K562 (cell line): Measurements from ENCODE around the gene SMG6. TPM values are rescaled to one million over a fixed set of nuclear protein-coding genes. Genes with fewer than 3 reads are reported as not detected.

Experiments used
- ATAC-seq: fragments of 200-7000 bp; cut with Tn5 transposase; 3 replicates; pipeline ENCODE4 v1.9.1; 2020; ENCODE audit warnings: moderate library complexity
- BruUV-seq: library from RNA; stranded (reverse); fragments of 400-500 nt; replicated peaks from 2 replicates; lab custom pipeline; 2021; lab: Mats Ljungman, UMichigan
- CTCF ChIA-PET: fragments of 300-600 bp; formaldehyde crosslinking; extraction: SDS; loops from one replicate; lab custom pipeline; 2021; ENCODE audit warnings: low intra/inter-chr PET ratio; lab: Yijun Ruan, JAX
- POLR2A ChIA-PET: fragments of 300-600, 350-650 bp; sonication (Branson Sonifier 250); formaldehyde crosslinking; extraction: SDS; loops from one replicate; lab custom pipeline; 2021; ENCODE audit warnings: antibody characterized with exemption, inconsistent platforms; lab: Yijun Ruan, JAX
- DNase-seq, 4 experiments: peaks; one replicate each; pipeline versions ENCODE4 v3.0.0 to v3.0.0-alpha.2; 2011 to 2018; ENCODE audit warnings: low spot score in 3 of 4, mixed read lengths in 3 of 4; ENCODE audit errors: extremely low read depth in 1 of 4
- FAIRE-seq: peaks from 2 replicates; lab custom pipeline; 2011; peaks lifted over from hg19 to GRCh38; lab: Jason Lieb, UNC
- H2AFZ ChIP-seq: 2 replicates; pipeline ENCODE4 v1.6.0; 2011; ENCODE audit warnings: low read depth, low read length, control low read depth, inconsistent platforms
- H3K27ac ChIP-seq: fragments of 200-600 bp; 3 replicates; pipeline ENCODE4 v1.8.0; 2011; ENCODE audit warnings: low read depth, mild to moderate bottlenecking, control low read depth, inconsistent platforms, low read length, moderate library complexity, mixed read lengths; ENCODE audit errors: extremely low read depth
- H3K27me3 ChIP-seq, 2 experiments: fragments of 300-600 bp in 1 of 2; 2 replicates in 1 of 2; 3 replicates in 1 of 2; pipeline versions ENCODE4 v1.6.0 to v1.8.0; 2011; ENCODE audit warnings: inconsistent platforms in 2 of 2, low read length in 2 of 2, mild to moderate bottlenecking in 1 of 2, mixed read lengths in 1 of 2, moderate library complexity in 1 of 2; ENCODE audit not compliant: control insufficient read depth in 2 of 2, insufficient read depth in 2 of 2
- H3K36me3 ChIP-seq: fragments of 300-600 bp; 3 replicates; pipeline ENCODE4 v1.8.0; 2011; ENCODE audit warnings: mild to moderate bottlenecking, low read length, inconsistent platforms; ENCODE audit not compliant: control insufficient read depth, insufficient read depth
- H3K4me1 ChIP-seq, 2 experiments: fragments of 200-600 bp in 1 of 2; replicated peaks in 1 of 2; 2 replicates in 1 of 2; 3 replicates in 1 of 2; pipeline versions ENCODE4 v1.5.1 to v1.8.0; 2011; ENCODE audit warnings: inconsistent platforms in 2 of 2, low read length in 2 of 2, mild to moderate bottlenecking in 1 of 2, mixed read lengths in 1 of 2, moderate library complexity in 1 of 2; ENCODE audit not compliant: control insufficient read depth in 2 of 2, insufficient read depth in 2 of 2
- H3K4me2 ChIP-seq: 2 replicates; pipeline ENCODE4 v1.6.1; 2011; ENCODE audit warnings: low read length, control low read depth, inconsistent platforms, mixed read lengths; ENCODE audit not compliant: insufficient read depth
- H3K4me3 ChIP-seq: fragments of 200-600 bp; sonication (generic), shearing (Covaris generic); 2 replicates; pipeline ENCODE4 v1.5.1; 2016; ENCODE audit warnings: control low read depth, inconsistent platforms
- H3K79me2 ChIP-seq: fragments of 200-600 bp; 3 replicates; pipeline ENCODE4 v1.8.0; 2011; ENCODE audit warnings: low read length, inconsistent platforms; ENCODE audit not compliant: control insufficient read depth, insufficient read depth
- H3K9ac ChIP-seq, 2 experiments: 2 replicates each; pipeline versions ENCODE4 v1.6.0 to v1.6.1; 2011; ENCODE audit warnings: low read depth in 2 of 2, low read length in 2 of 2, control low read depth in 1 of 2, inconsistent platforms in 1 of 2, mild to moderate bottlenecking in 1 of 2, mixed read lengths in 1 of 2; ENCODE audit not compliant: insufficient read depth in 1 of 2
- H3K9me1 ChIP-seq: one replicate; pipeline ENCODE4 v1.6.0; 2011; ENCODE audit warnings: inconsistent platforms, mild to moderate bottlenecking, low read length, moderate library complexity; ENCODE audit not compliant: control insufficient read depth, insufficient read depth
- H3K9me3 ChIP-seq: replicated peaks from 2 replicates; pipeline ENCODE4 v1.5.1; 2011; ENCODE audit warnings: low read depth, low read length, inconsistent platforms; ENCODE audit not compliant: control insufficient read depth, insufficient read depth
- H4K20me1 ChIP-seq: replicated peaks from 2 replicates; pipeline ENCODE4 v1.6.1; 2011; ENCODE audit warnings: low read length, inconsistent platforms, mixed read lengths; ENCODE audit not compliant: control insufficient read depth, insufficient read depth
- CREBBP ChIP-seq: IDR thresholded peaks from one replicate; pipeline ENCODE4 v1.6.1; 2012; ENCODE audit warnings: low read depth, mild to moderate bottlenecking, control low read depth, inconsistent platforms, low read length
- ESRRA ChIP-seq: fragments of 450-650 bp; IDR thresholded peaks from 2 replicates; pipeline ENCODE4 v1.6.1; 2014; ENCODE audit warnings: low read depth, mild to moderate bottlenecking, moderate library complexity, borderline replicate concordance
- ETV1 ChIP-seq: fragments of 450-650 bp; conservative IDR thresholded peaks from 2 replicates; pipeline ENCODE4 v1.6.1; 2016; ENCODE audit warnings: missing genetic modification characterization, control low read depth, low read depth, missing compliant biosample characterization
- GATAD2B ChIP-seq: fragments of 450-650 bp; IDR thresholded peaks from 2 replicates; pipeline ENCODE4 v1.6.1; 2017; ENCODE audit warnings: mild to moderate bottlenecking, borderline replicate concordance
- GTF2E2 ChIP-seq: fragments of 200-800 bp; sonication (Bioruptor generic); IDR thresholded peaks from 2 replicates; pipeline ENCODE4 v1.6.1; 2016; ENCODE audit warnings: missing genetic modification characterization, missing compliant biosample characterization
- KDM2B ChIP-seq: fragments of 250-450 bp; sonication (Bioruptor Pico); IDR thresholded peaks from 2 replicates; pipeline ENCODE4 v1.8.0; 2021; ENCODE audit warnings: mild to moderate bottlenecking, moderate library complexity
- PHB ChIP-seq: fragments of 250-450 bp; sonication (Bioruptor Pico); IDR thresholded peaks from 2 replicates; pipeline ENCODE4 v1.5.0; 2021
- PHF21A ChIP-seq: fragments of 450-650 bp; IDR thresholded peaks from 2 replicates; pipeline ENCODE4 v1.6.1; 2017; ENCODE audit warnings: low read depth, borderline replicate concordance
- SP1 ChIP-seq: sonication (generic); formaldehyde crosslinking; IDR thresholded peaks from 2 replicates; pipeline ENCODE4 v1.8.1; 2022; ENCODE audit warnings: mild to moderate bottlenecking, missing genetic modification reagents
- TFE3 ChIP-seq: fragments of 450-650 bp; formaldehyde crosslinking; IDR thresholded peaks from 2 replicates; pipeline ENCODE4 v1.4.0; 2020; ENCODE audit warnings: mild to moderate bottlenecking, mixed read lengths
- WGBS: fragments of 100-300 bp; shearing (Covaris generic); methylation state at CpG from one replicate; pipeline ENCODE4 v1.1.6; 2016; ENCODE audit warnings: low coverage, mixed read lengths; ENCODE audit not compliant: insufficient coverage; ENCODE audit errors: missing lambda C conversion rate; 5-methylcytosine and 5-hydroxymethylcytosine counted together
- in situ Hi-C: fragments of 300-500 bp; cut with MboI; formaldehyde crosslinking; loops from 4 replicates; pipeline ENCODE4 v1.15.0; 2018; ENCODE audit warnings: inconsistent platforms, mixed read lengths
- intact Hi-C: fragments of 100-400 bp; cut with micrococcal nuclease; formaldehyde crosslinking; loops from 2 replicates; pipeline ENCODE4 v1.14.2; 2022
- polyA plus RNA-seq, 8 experiments: library from polyadenylated mRNA; depleted of rRNA in 4 of 8; stranded (reverse) in 5 of 8; unstranded in 3 of 8; fragments of >200 nt; fragmentation: Nextera tagmentation in 2 of 8; fragmentation: Illumina TruSeq in 1 of 8; extraction: Ambion mirVana in 2 of 8; extraction: Trizol in 1 of 8; gene quantifications; 2 replicates each; pipeline versions ENCODE4 v1.2.1 to v1.2.3, GENCODE V29; 2011 to 2014; ENCODE audit warnings: inconsistent platforms in 1 of 8, missing spikeins in 1 of 8
- total RNA-seq, 7 experiments: library from RNA; depleted of rRNA in 6 of 7; stranded (reverse); fragments of >200 nt in 6 of 7; fragmentation: Illumina TruSeq in 2 of 7; extraction: Trizol in 2 of 7; gene quantifications; 2 replicates each; pipeline versions ENCODE4 v1.2.1 to v1.2.3, GENCODE V29; 2011 to 2021; ENCODE audit warnings: low replicate concordance in 1 of 7

The SMG6 gene
- total and polyA plus RNA-seq, 9 of the 15 experiments (the other 6 are each of a cell fraction or from before 2014, with no cell fraction given), result 0.44 to 13.9 (median 6.0) TPM

DNA sequence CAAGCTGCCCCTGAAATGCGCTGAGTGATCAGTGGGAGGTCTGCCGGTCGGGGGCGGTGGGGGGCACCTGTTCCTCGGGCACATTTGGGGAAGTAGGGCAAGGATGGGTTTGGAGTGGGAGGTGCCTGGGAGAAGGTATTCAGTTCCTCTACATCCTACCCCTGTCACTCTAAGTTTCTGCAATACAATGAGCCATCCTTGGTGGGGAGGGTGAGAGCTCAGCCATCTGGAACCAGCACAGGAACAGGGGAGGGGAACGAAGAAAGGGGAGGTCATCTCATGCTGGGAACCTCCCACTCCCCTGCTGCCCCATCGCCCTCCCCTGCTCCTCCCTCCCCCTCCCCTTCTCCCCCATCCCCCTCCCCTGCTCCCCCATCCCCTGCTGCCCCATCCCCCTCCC lies 269.4 kb downstream of the SMG6 start:
- H3K27me3 ChIP-seq, result no peaks in the 10 kb centered on the region
- no peak for ATAC-seq
- no TSS peak for BruUV-seq
- H4K20me1 ChIP-seq, result 0 out of 2 replicates have a peak, but pooled peaks cover 2% of the 10 kb centered on the region
- ChIA-PET POLR2A (interaction anchor here (0.5 to 0.7 kb wide), 3 partner anchors 29 to 832 kb away, joined by 3 read pairs; no protein-coding TSS in a partner anchor), CTCF (no interaction called here)
- H3K36me3 ChIP-seq, result peaks cover 26% of the 10 kb centered on the region; the same call in 2 of the 3 replicates
- DNase-seq, result peak in 2 of 4 experiments; percentile 30 to 33
- H3K9ac ChIP-seq, result no peak overlapping the region
- FAIRE-seq, result no peak
- peaks cover 16% of the 10 kb centered on the region for H3K79me2 ChIP-seq
- H3K4me1 ChIP-seq, result peaks cover 5 to 15% of the 10 kb centered on the region in 2 experiments; a peak in 4 of 5 replicates
- H3K9me1 ChIP-seq, result no peaks in the 10 kb centered on the region
- H3K27ac ChIP-seq, result no peak overlapping the region
- H3K4me2 ChIP-seq, result no peak overlapping the region
- no peak overlapping the region for H3K4me3 ChIP-seq
- in situ Hi-C loops, result loop anchor here (5.0 to 10.0 kb wide), 2 partner anchors 127 to 319 kb away; partner anchors contain the start of gene TLCD2
- TF ChIP-seq ETV1 (tag), result no peak
- TF ChIP-seq CREBBP, result no peak
- no peak for TF ChIP-seq PHF21A
- no peak for TF ChIP-seq PHB (CRISPR knock-in tag)
- no peak for TF ChIP-seq GATAD2B
- no peak for TF ChIP-seq SP1 (CRISPR knock-in tag)
- no peak for TF ChIP-seq ESRRA
- no peak for TF ChIP-seq GTF2E2
- no peak for TF ChIP-seq KDM2B (CRISPR knock-in tag)
- no peak for TF ChIP-seq TFE3
- TF ChIP-seq, all 486 proteins: peak for 0
- Histone ChIP-seq H2AFZ (no peak overlapping the region), H3K9me3 (no peaks in the 10 kb centered on the region)
- intact Hi-C loops, result loop anchor here (5.0 kb wide), 1 partner anchor 317 kb away; no protein-coding TSS in a partner anchor
- 100% methylated on average over 1 of the region's 7 CpGs for WGBS
